ENCODE results near the gene FBXL14.
A peak's percentile ranks its signal among the peaks of the same experiment; 100 is the strongest.

Gene FBXL14

DNA sequence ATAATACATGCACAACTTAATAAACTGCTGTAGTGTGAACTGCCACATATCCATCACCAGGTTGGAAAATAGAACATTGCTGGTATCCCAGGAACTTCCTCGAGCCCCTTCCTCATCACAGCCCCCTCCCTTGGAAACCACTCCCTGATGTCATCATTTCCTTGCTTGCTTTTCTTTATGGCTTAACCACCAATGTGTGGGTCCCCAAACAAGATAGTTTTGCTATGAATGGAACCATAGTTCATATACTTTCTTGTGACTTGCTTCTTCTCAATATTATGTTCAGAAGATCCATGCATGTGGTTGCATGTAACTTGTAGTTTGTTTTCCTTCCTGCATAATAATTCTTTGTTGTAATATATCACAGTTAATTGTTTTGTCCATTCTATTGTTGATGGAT, 25.7 kb upstream of the FBXL14 start:
- TF ChIP-seq, protein P1, sequence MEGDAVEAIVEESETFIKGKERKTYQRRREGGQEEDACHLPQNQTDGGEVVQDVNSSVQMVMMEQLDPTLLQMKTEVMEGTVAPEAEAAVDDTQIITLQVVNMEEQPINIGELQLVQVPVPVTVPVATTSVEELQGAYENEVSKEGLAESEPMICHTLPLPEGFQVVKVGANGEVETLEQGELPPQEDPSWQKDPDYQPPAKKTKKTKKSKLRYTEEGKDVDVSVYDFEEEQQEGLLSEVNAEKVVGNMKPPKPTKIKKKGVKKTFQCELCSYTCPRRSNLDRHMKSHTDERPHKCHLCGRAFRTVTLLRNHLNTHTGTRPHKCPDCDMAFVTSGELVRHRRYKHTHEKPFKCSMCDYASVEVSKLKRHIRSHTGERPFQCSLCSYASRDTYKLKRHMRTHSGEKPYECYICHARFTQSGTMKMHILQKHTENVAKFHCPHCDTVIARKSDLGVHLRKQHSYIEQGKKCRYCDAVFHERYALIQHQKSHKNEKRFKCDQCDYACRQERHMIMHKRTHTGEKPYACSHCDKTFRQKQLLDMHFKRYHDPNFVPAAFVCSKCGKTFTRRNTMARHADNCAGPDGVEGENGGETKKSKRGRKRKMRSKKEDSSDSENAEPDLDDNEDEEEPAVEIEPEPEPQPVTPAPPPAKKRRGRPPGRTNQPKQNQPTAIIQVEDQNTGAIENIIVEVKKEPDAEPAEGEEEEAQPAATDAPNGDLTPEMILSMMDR (IDR thresholded peaks at IDR 0.05; ENCODE audit: borderline replicate concordance, control extremely low read depth, extremely low read depth, insufficient read depth, missing control alignments) = no peak
- no peak for DNase-seq (ENCODE audit: low spot score)
- in situ Hi-C loops (cut with MboI; ENCODE audit: low sequenced_read_pairs, unreplicated experiment) = no loop called here

DNA sequence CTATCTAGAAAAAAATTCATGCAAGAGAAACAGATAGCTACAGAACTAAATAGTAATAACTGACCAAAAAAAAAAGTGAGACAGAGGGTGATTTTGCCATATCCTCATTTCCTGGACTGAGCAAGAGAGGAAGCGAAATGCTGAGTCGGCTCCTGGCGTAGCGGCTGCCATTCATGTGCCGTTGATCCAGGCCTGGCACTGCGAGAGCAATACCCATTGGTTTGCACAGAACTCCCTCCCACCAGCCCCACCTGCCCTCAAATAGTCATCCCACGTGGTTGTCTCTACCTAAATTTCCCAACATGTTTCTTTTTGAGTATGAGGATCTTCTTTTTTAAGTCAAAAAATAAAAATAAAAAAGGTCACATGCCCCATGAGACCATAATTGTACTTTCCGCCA, 25.2 kb upstream of the FBXL14 start:
- TF ChIP-seq, protein P1 (IDR thresholded peaks at IDR 0.05; ENCODE audit: borderline replicate concordance, control extremely low read depth, extremely low read depth, insufficient read depth, missing control alignments) = no peak
- DNase-seq (ENCODE audit: low spot score) = peak; percentile 60
- in situ Hi-C loops (cut with MboI; ENCODE audit: low sequenced_read_pairs, unreplicated experiment) = no loop called here

DNA sequence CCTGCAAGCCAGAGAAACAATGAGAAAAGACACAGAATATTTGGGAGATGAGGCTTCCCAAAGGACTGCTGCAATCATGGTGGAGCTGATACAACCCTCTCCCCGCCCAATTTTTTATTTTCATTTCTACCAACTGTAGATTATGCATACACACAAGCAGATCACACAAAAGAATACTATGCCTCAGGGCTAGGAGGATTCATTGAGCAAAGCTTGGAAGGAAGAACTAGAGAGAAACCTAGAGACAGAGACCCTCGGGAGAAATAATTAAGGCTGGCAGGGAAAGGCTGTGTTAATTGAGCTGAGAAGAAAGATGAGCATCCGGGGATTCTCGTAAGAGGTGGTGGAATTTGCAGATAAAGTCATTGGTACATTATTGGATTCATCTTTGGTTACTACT, 24.8 kb upstream of the FBXL14 start:
- no peak for DNase-seq (ENCODE audit: low spot score)
- TF ChIP-seq, protein P1 (IDR thresholded peaks at IDR 0.05; ENCODE audit: borderline replicate concordance, control extremely low read depth, extremely low read depth, insufficient read depth, missing control alignments) = no peak
- in situ Hi-C loops (cut with MboI; ENCODE audit: low sequenced_read_pairs, unreplicated experiment) = no loop called here

DNA sequence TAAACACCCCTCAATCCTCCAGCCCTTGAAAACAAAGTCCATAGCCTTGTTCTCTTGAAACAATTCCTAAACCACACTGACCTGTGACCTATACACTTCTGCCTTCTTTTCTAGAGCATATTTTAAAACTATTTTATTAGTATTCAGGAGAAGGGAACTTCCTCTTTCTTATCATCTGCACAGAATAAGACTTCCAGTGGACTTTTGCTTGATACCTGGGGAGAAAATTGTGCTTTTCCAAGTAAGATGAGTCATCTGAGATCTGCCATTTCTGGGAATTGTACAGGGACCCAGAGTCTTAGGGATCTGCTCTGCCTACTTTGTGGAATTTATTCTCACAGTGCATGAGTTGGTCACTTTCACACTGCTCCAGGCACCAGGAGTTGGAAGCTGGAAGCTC, 24.1 kb upstream of the FBXL14 start:
- DNase-seq (ENCODE audit: low spot score) = no peak
- in situ Hi-C loops (cut with MboI; ENCODE audit: low sequenced_read_pairs, unreplicated experiment) = no loop called here
- TF ChIP-seq, protein P1 (IDR thresholded peaks at IDR 0.05; ENCODE audit: borderline replicate concordance, control extremely low read depth, extremely low read depth, insufficient read depth, missing control alignments) = no peak

DNA sequence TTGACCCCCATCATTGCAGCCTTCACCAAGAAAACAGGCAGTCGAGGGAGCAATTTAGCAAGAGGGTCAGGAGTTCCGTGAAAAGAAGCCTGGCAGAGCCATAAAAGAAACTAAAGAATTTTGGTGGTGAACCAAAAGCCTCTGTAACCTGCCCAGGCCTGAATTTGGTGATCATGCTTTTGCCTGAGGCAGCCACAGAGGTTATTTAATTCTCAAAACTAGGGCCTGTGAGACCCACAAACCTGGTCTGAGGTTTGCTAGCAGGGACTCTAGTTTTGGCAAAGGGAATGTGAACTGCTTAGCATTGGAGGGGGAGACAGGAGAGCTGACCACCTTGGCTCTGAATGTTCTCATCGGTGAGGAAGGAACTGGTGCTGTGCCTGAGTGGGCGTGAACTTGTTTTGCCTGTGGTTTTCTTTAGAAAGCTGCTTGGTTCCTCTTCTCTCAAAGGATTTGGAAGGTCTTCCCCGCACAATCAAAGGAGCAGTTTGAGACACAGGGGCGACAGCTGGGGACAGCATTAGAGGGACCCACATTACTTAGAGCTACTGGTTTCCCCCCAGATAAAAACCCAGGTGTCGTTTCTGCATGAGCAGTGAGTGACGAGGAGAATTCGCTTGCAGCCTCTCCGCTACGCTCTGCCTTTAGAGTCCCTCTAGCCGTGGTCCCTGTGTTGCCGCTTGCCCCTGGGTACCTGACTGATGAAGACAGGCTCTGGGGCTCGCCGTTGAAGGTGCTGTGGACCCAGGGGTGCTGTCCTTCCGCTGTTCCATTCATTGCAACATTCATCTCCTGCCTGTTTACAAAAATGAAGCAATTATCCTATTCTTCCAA, 22.1 kb upstream of the FBXL14 start:
- peak; percentile 40 for DNase-seq (ENCODE audit: low spot score)
- in situ Hi-C loops (cut with MboI; ENCODE audit: low sequenced_read_pairs, unreplicated experiment) = no loop called here

DNA sequence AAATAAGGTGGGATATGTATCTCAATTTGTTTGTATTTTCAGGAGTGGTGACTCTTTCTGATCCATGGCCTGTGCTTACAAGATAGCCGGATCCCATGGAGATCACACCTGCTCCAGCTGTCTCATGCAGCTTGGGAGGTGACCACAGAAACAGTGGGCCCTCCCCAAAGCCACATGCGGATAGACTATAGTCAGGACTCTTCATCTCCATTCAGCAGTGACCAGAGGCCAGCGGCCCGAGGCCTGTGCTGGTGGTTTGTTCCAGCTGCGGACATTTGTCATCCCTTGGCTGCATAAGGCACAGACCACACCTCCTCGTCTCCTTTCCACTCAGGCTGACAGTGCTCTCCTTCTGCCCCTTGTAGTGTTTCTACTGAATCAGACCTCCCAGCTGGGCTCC, 20.0 kb upstream of the FBXL14 start:
- in situ Hi-C loops (cut with MboI; ENCODE audit: low sequenced_read_pairs, unreplicated experiment) = no loop called here
- DNase-seq (ENCODE audit: low spot score) = no peak

More for the DNA sequence above, 22.1 kb upstream of the FBXL14 start:
- TF ChIP-seq, protein P1 (IDR thresholded peaks at IDR 0.05; ENCODE audit: borderline replicate concordance, control extremely low read depth, extremely low read depth, insufficient read depth, missing control alignments) = no peak

More for the DNA sequence above, 20.0 kb upstream of the FBXL14 start:
- TF ChIP-seq, protein P1 (IDR thresholded peaks at IDR 0.05; ENCODE audit: borderline replicate concordance, control extremely low read depth, extremely low read depth, insufficient read depth, missing control alignments) = no peak

All from GM13976 (cell line).